Nasal cavity respiratory epithelium epithelial cell of viscerocranial mucosa (primary cell): ENCODE data around the gene OR11H6. TPM values are rescaled to one million over a fixed set of nuclear protein-coding genes. Genes with fewer than 3 reads are reported as not detected.

Experiments used
- total RNA-seq: library from RNA; depleted of rRNA; stranded (reverse); fragments of >200 nt; gene quantifications from 2 replicates; pipeline ENCODE4 v1.2.3, GENCODE V29; 2014

OR11H6 gene, protein sequence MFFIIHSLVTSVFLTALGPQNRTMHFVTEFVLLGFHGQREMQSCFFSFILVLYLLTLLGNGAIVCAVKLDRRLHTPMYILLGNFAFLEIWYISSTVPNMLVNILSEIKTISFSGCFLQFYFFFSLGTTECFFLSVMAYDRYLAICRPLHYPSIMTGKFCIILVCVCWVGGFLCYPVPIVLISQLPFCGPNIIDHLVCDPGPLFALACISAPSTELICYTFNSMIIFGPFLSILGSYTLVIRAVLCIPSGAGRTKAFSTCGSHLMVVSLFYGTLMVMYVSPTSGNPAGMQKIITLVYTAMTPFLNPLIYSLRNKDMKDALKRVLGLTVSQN
- total RNA-seq = not detected in 2 replicates

GRCh38 chr14:20223410-20223809 lies at the start of gene OR11H6:
TSS of gene OR11H6 (plus strand) at chr14:20223710. CDS start at chr14:20223710, 0 bp downstream.

GRCh38 chr14:20190596-20190995 lies 32.9 kb upstream of the OR11H6 start, which contains the start of gene OR11G2:
TSS of gene OR11G2 (plus strand) at chr14:20190896. CDS start at chr14:20197438, 6,542 bp downstream.

GRCh38 chr14:20228681-20229080 lies 5.2 kb downstream of the OR11H6 start, which contains the start of gene OR11H7:
TSS of gene OR11H7 (plus strand) at chr14:20228981.

Other genes with a start within 250 kb of the OR11H6 start
- gene OR4K15, start 248.1 kb upstream of the OR11H6 start, total RNA-seq = not detected in 2 replicates
- gene OR4Q2, start 221.5 kb upstream of the OR11H6 start, total RNA-seq = not detected in 2 replicates
- not detected in 2 replicates for gene OR4K14, start 204.4 kb upstream of the OR11H6 start, total RNA-seq
- not detected in 2 replicates for gene OR4K13, start 187.7 kb upstream of the OR11H6 start, total RNA-seq
- gene OR4L1, start 163.7 kb upstream of the OR11H6 start, total RNA-seq = not detected in 2 replicates
- gene OR4K17, start 113.0 kb upstream of the OR11H6 start, total RNA-seq = not detected in 2 replicates
- gene OR4N5, start 84.9 kb upstream of the OR11H6 start, total RNA-seq = not detected in 2 replicates
- not detected in 2 replicates for gene OR11G2, start 32.8 kb upstream of the OR11H6 start, total RNA-seq
- gene OR11H7, start 5.3 kb downstream of the OR11H6 start, total RNA-seq = not detected in 2 replicates
- not detected in 2 replicates for gene OR11H4, start 15.6 kb downstream of the OR11H6 start, total RNA-seq
- gene TTC5, start 82.2 kb downstream of the OR11H6 start, total RNA-seq = 8.9 and 23.0 TPM in 2 replicates
- gene CCNB1IP1, start 109.6 kb downstream of the OR11H6 start, total RNA-seq = 83.3 and 150 TPM in 2 replicates
- 9.9 and 10.7 TPM in 2 replicates for gene PARP2, start 119.9 kb downstream of the OR11H6 start, total RNA-seq
- 13.0 and 29.0 TPM in 2 replicates for gene TEP1, start 189.8 kb downstream of the OR11H6 start, total RNA-seq
- gene KLHL33, start 212.5 kb downstream of the OR11H6 start, total RNA-seq = not detected in 2 replicates
- gene OSGEP, start 231.1 kb downstream of the OR11H6 start, total RNA-seq = 15.0 and 17.6 TPM in 2 replicates
- gene APEX1, start 231.5 kb downstream of the OR11H6 start, total RNA-seq = 64.9 and 86.6 TPM in 2 replicates
- 17.4 and 27.3 TPM in 2 replicates for gene PIP4P1, start 237.7 kb downstream of the OR11H6 start, total RNA-seq
- 40.6 and 84.1 TPM in 2 replicates for gene PNP, start 245.7 kb downstream of the OR11H6 start, total RNA-seq